ENCODE results near the gene FBXW8. TPM values are rescaled to one million over a fixed set of nuclear protein-coding genes. Genes with fewer than 3 reads are reported as not detected.

FBXW8 gene
- total RNA-seq, 1 experiment from 2014 or later, result 34.8 TPM

- no peaks in the 10 kb centered on the region for H3K9me3 ChIP-seq (ENCODE audit: low read length)
- H3K9ac ChIP-seq (ENCODE audit: low read length), result peak overlapping the region; percentile 10; the same call in 1 of the 2 replicates
- H3K9me2 ChIP-seq (replicated peaks; ENCODE audit: insufficient read depth, low read length), result no peaks in the 10 kb centered on the region
- no peaks in the 10 kb centered on the region for H3K36me3 ChIP-seq (ENCODE audit: insufficient read depth, low read length)
- H3K27ac ChIP-seq (ENCODE audit: low read length), result peak overlapping the region; percentile 99
- peaks cover 81% of the 10 kb centered on the region for H3K4me1 ChIP-seq (ENCODE audit: low read length)
- H3K79me2 ChIP-seq (ENCODE audit: low read length), result peaks cover 44% of the 10 kb centered on the region
- no peak overlapping the region for H3K4me3 ChIP-seq (ENCODE audit: low read length)
- H4K20me1 ChIP-seq (ENCODE audit: insufficient read depth, low read depth, low read length), result no peaks in the 10 kb centered on the region
- H3K27me3 ChIP-seq (ENCODE audit: low read length), result no peaks in the 10 kb centered on the region
- DNase-seq, result peak; percentile 49
- H3K4me2 ChIP-seq (ENCODE audit: low read depth, low read length, poor library complexity, severe bottlenecking), result peak overlapping the region; percentile 97
- H2AFZ ChIP-seq (ENCODE audit: low read length), result no peak overlapping the region
These were observed 65.1 kb downstream of the FBXW8 start for GRCh38 chr12:116975779-116976393.

GRCh38 chr12:116977465-116978380, 67.0 kb downstream of the FBXW8 start:
- H3K4me1 ChIP-seq (ENCODE audit: low read length), result peaks cover 79% of the 10 kb centered on the region

GRCh38 chr12:116978791-116979508, 68.2 kb downstream of the FBXW8 start:
- H3K9me3 ChIP-seq (ENCODE audit: low read length), result no peaks in the 10 kb centered on the region
- H4K20me1 ChIP-seq (ENCODE audit: insufficient read depth, low read depth, low read length), result no peaks in the 10 kb centered on the region
- peak overlapping the region; percentile 99 for H3K27ac ChIP-seq (ENCODE audit: low read length)
- H3K4me1 ChIP-seq (ENCODE audit: low read length), result peaks cover 80% of the 10 kb centered on the region
- H3K9me2 ChIP-seq (replicated peaks; ENCODE audit: insufficient read depth, low read length), result no peaks in the 10 kb centered on the region
- no peaks in the 10 kb centered on the region for H3K27me3 ChIP-seq (ENCODE audit: low read length)
- H3K4me2 ChIP-seq (ENCODE audit: low read depth, low read length, poor library complexity, severe bottlenecking), result peak overlapping the region; percentile 97
- no peak overlapping the region for H2AFZ ChIP-seq (ENCODE audit: low read length)
- DNase-seq, result peak; percentile 72
- H3K9ac ChIP-seq (ENCODE audit: low read length), result peak overlapping the region; percentile 74
- H3K79me2 ChIP-seq (ENCODE audit: low read length), result peaks cover 38% of the 10 kb centered on the region
- H3K36me3 ChIP-seq (ENCODE audit: insufficient read depth, low read length), result no peaks in the 10 kb centered on the region
- H3K4me3 ChIP-seq (ENCODE audit: low read length), result peak overlapping the region; percentile 72

More at GRCh38 chr12:116977465-116978380, 67.0 kb downstream of the FBXW8 start:
- H3K9ac ChIP-seq (ENCODE audit: low read length), result peak overlapping the region; percentile 74
- H2AFZ ChIP-seq (ENCODE audit: low read length), result no peak overlapping the region
- H3K36me3 ChIP-seq (ENCODE audit: insufficient read depth, low read length), result no peaks in the 10 kb centered on the region
- H3K4me3 ChIP-seq (ENCODE audit: low read length), result peak overlapping the region; percentile 72
- H3K27ac ChIP-seq (ENCODE audit: low read length), result peak overlapping the region; percentile 99
- peaks cover 38% of the 10 kb centered on the region for H3K79me2 ChIP-seq (ENCODE audit: low read length)
- no peaks in the 10 kb centered on the region for H3K9me2 ChIP-seq (replicated peaks; ENCODE audit: insufficient read depth, low read length)
- H3K9me3 ChIP-seq (ENCODE audit: low read length), result no peaks in the 10 kb centered on the region
- DNase-seq, result peak; percentile 88
- peak overlapping the region; percentile 97 for H3K4me2 ChIP-seq (ENCODE audit: low read depth, low read length, poor library complexity, severe bottlenecking)
- no peaks in the 10 kb centered on the region for H3K27me3 ChIP-seq (ENCODE audit: low read length)
- no peaks in the 10 kb centered on the region for H4K20me1 ChIP-seq (ENCODE audit: insufficient read depth, low read depth, low read length)

- peak overlapping the region; percentile 72; the same call in 1 of the 2 replicates for H3K4me3 ChIP-seq (ENCODE audit: low read length)
- peaks cover 38% of the 10 kb centered on the region for H3K79me2 ChIP-seq (ENCODE audit: low read length)
- H4K20me1 ChIP-seq (ENCODE audit: insufficient read depth, low read depth, low read length), result no peaks in the 10 kb centered on the region
- peaks cover 1% of the 10 kb centered on the region; the same call in 1 of the 2 replicates for H3K36me3 ChIP-seq (ENCODE audit: insufficient read depth, low read length)
- no peaks in the 10 kb centered on the region for H3K27me3 ChIP-seq (ENCODE audit: low read length)
- no peaks in the 10 kb centered on the region for H3K9me2 ChIP-seq (replicated peaks; ENCODE audit: insufficient read depth, low read length)
- H3K4me2 ChIP-seq (ENCODE audit: low read depth, low read length, poor library complexity, severe bottlenecking), result peak overlapping the region; percentile 97
- H3K27ac ChIP-seq (ENCODE audit: low read length), result peak overlapping the region; percentile 99
- peak overlapping the region; percentile 74; the same call in 1 of the 2 replicates for H3K9ac ChIP-seq (ENCODE audit: low read length)
- DNase-seq, result no peak
- H2AFZ ChIP-seq (ENCODE audit: low read length), result no peak overlapping the region
- H3K4me1 ChIP-seq (ENCODE audit: low read length), result peaks cover 73% of the 10 kb centered on the region
- no peaks in the 10 kb centered on the region for H3K9me3 ChIP-seq (ENCODE audit: low read length)
These were observed 69.3 kb downstream of the FBXW8 start for GRCh38 chr12:116980083-116980482.

GRCh38 chr12:116982791-116983411, 72.2 kb downstream of the FBXW8 start:
- Histone ChIP-seq H3K79me2 (ENCODE audit: low read length) (peaks cover 38% of the 10 kb centered on the region), H3K36me3 (ENCODE audit: insufficient read depth, low read length) (peaks cover 4% of the 10 kb centered on the region; the same call in 1 of the 2 replicates), H3K9ac (ENCODE audit: low read length) (no peak overlapping the region), H4K20me1 (ENCODE audit: insufficient read depth, low read depth, low read length) (no peaks in the 10 kb centered on the region), H3K27me3 (ENCODE audit: low read length) (no peaks in the 10 kb centered on the region), H3K27ac (ENCODE audit: low read length) (peak overlapping the region; percentile 12; the same call in 1 of the 2 replicates), H2AFZ (ENCODE audit: low read length) (no peak overlapping the region), H3K4me1 (ENCODE audit: low read length) (peaks cover 45% of the 10 kb centered on the region), H3K9me2 (replicated peaks; ENCODE audit: insufficient read depth, low read length) (no peaks in the 10 kb centered on the region), H3K4me2 (ENCODE audit: low read depth, low read length, poor library complexity, severe bottlenecking) (no peak overlapping the region), H3K4me3 (ENCODE audit: low read length) (no peak overlapping the region), H3K9me3 (ENCODE audit: low read length) (no peaks in the 10 kb centered on the region)
- DNase-seq, result no peak

GRCh38 chr12:116984098-116984497, 73.3 kb downstream of the FBXW8 start:
- Histone ChIP-seq H3K9me2 (replicated peaks; ENCODE audit: insufficient read depth, low read length) (no peaks in the 10 kb centered on the region), H3K36me3 (ENCODE audit: insufficient read depth, low read length) (peaks cover 11% of the 10 kb centered on the region; the same call in 1 of the 2 replicates), H3K27me3 (ENCODE audit: low read length) (no peaks in the 10 kb centered on the region), H4K20me1 (ENCODE audit: insufficient read depth, low read depth, low read length) (no peaks in the 10 kb centered on the region), H3K79me2 (ENCODE audit: low read length) (peaks cover 26% of the 10 kb centered on the region), H3K27ac (ENCODE audit: low read length) (no peak overlapping the region), H3K4me1 (ENCODE audit: low read length) (peaks cover 33% of the 10 kb centered on the region), H3K9ac (ENCODE audit: low read length) (no peak overlapping the region), H2AFZ (ENCODE audit: low read length) (no peak overlapping the region), H3K4me3 (ENCODE audit: low read length) (no peak overlapping the region), H3K4me2 (ENCODE audit: low read depth, low read length, poor library complexity, severe bottlenecking) (no peak overlapping the region), H3K9me3 (ENCODE audit: low read length) (no peaks in the 10 kb centered on the region)
- DNase-seq, result no peak

GRCh38 chr12:116990329-116990728, 79.6 kb downstream of the FBXW8 start:
- DNase-seq, result no peak
- H3K4me1 ChIP-seq (ENCODE audit: low read length), result no peaks in the 10 kb centered on the region
- no peak overlapping the region for H3K27ac ChIP-seq (ENCODE audit: low read length)
- H3K4me2 ChIP-seq (ENCODE audit: low read depth, low read length, poor library complexity, severe bottlenecking), result no peak overlapping the region
- no peaks in the 10 kb centered on the region for H3K9me2 ChIP-seq (replicated peaks; ENCODE audit: insufficient read depth, low read length)
- H3K9me3 ChIP-seq (ENCODE audit: low read length), result no peaks in the 10 kb centered on the region
- no peak overlapping the region for H3K9ac ChIP-seq (ENCODE audit: low read length)
- H2AFZ ChIP-seq (ENCODE audit: low read length), result no peak overlapping the region
- H3K79me2 ChIP-seq (ENCODE audit: low read length), result peaks cover 15% of the 10 kb centered on the region
- H3K27me3 ChIP-seq (ENCODE audit: low read length), result no peaks in the 10 kb centered on the region
- H4K20me1 ChIP-seq (ENCODE audit: insufficient read depth, low read depth, low read length), result no peaks in the 10 kb centered on the region
- H3K36me3 ChIP-seq (ENCODE audit: insufficient read depth, low read length), result peaks cover 19% of the 10 kb centered on the region
- H3K4me3 ChIP-seq (ENCODE audit: low read length), result no peak overlapping the region
